ENCODE measurements around the gene PDHX.

DNA sequence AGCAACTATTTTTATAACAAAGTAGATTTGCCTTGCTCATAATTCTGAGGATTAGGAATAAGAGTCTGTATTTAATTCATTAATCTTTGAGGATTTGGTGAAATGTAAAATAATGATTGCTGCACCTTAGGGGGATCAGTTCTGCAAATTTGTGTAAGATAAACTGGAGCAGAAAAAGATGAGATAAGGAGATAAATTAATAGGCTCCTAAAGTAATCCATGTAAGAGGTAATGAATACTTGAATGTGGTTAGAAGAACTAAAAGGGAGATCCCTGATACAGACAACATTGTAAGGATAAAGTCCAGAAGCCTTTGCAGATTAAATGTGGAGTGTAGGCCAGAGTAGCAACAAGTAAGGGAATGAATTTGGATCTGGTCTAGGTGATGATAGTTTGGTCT lies 45.6 kb downstream of the PDHX start:
- TF ChIP-seq, protein P1, sequence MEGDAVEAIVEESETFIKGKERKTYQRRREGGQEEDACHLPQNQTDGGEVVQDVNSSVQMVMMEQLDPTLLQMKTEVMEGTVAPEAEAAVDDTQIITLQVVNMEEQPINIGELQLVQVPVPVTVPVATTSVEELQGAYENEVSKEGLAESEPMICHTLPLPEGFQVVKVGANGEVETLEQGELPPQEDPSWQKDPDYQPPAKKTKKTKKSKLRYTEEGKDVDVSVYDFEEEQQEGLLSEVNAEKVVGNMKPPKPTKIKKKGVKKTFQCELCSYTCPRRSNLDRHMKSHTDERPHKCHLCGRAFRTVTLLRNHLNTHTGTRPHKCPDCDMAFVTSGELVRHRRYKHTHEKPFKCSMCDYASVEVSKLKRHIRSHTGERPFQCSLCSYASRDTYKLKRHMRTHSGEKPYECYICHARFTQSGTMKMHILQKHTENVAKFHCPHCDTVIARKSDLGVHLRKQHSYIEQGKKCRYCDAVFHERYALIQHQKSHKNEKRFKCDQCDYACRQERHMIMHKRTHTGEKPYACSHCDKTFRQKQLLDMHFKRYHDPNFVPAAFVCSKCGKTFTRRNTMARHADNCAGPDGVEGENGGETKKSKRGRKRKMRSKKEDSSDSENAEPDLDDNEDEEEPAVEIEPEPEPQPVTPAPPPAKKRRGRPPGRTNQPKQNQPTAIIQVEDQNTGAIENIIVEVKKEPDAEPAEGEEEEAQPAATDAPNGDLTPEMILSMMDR (IDR thresholded peaks at IDR 0.05): no peak
- TF ChIP-seq POLR2A (IDR thresholded peaks at IDR 0.05) (no peak), EP300 (IDR thresholded peaks at IDR 0.05) (no peak)

Data from ovary (tissue), 3 donors.